ENCODE results near the gene TFDP2. TPM values are rescaled to one million over a fixed set of nuclear protein-coding genes. Genes with fewer than 3 reads are reported as not detected.

TFDP2 gene
- total and polyA plus RNA-seq, 10 of the 15 experiments (the other 5 are each of a cell fraction or from before 2014, with no cell fraction given) = 28.3 to 100 (median 49.7) TPM

DNA sequence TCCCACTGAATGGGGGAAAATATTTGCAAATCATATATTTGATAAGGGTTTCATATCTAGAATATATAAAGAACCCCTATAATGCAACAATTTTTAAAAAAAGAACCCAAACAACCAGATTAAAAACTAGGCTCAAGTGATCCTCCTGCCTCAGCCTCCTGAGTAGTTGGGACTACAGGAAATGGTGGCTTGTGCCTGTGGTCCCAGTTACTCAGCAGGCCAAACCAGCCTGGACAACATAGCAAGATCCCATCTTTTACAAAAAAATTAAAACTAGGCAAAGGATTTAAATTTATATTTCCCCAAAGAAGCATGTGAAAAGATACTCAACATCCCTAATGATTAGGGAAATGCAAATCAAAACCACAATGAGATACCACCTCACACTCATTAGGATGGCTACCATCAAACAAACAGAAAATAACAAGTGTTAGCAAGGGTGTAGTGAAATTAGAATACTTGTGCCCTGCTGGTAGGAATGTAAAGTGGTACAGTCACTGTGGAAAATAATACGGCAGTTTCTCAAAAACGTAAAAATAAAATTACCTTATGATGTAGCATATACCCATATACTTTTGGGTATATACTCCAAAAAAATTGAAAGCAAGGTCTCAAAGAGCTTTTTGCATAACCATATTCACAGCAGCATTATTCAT, 19.7 kb downstream of the TFDP2 start (continued):
- TF ChIP-seq, protein P1, sequence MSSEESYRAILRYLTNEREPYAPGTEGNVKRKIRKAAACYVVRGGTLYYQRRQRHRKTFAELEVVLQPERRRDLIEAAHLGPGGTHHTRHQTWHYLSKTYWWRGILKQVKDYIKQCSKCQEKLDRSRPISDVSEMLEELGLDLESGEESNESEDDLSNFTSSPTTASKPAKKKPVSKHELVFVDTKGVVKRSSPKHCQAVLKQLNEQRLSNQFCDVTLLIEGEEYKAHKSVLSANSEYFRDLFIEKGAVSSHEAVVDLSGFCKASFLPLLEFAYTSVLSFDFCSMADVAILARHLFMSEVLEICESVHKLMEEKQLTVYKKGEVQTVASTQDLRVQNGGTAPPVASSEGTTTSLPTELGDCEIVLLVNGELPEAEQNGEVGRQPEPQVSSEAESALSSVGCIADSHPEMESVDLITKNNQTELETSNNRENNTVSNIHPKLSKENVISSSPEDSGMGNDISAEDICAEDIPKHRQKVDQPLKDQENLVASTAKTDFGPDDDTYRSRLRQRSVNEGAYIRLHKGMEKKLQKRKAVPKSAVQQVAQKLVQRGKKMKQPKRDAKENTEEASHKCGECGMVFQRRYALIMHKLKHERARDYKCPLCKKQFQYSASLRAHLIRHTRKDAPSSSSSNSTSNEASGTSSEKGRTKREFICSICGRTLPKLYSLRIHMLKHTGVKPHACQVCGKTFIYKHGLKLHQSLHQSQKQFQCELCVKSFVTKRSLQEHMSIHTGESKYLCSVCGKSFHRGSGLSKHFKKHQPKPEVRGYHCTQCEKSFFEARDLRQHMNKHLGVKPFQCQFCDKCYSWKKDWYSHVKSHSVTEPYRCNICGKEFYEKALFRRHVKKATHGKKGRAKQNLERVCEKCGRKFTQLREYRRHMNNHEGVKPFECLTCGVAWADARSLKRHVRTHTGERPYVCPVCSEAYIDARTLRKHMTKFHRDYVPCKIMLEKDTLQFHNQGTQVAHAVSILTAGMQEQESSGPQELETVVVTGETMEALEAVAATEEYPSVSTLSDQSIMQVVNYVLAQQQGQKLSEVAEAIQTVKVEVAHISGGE (CRISPR knock-in tag; IDR thresholded peaks at IDR 0.05) = no peak
- TF ChIP-seq, protein P2, sequence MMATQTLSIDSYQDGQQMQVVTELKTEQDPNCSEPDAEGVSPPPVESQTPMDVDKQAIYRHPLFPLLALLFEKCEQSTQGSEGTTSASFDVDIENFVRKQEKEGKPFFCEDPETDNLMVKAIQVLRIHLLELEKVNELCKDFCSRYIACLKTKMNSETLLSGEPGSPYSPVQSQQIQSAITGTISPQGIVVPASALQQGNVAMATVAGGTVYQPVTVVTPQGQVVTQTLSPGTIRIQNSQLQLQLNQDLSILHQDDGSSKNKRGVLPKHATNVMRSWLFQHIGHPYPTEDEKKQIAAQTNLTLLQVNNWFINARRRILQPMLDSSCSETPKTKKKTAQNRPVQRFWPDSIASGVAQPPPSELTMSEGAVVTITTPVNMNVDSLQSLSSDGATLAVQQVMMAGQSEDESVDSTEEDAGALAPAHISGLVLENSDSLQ (IDR thresholded peaks at IDR 0.05) = no peak
- no peak for TF ChIP-seq KDM1A (IDR thresholded peaks at IDR 0.05; ENCODE audit: borderline replicate concordance)
- TF ChIP-seq, protein P3, sequence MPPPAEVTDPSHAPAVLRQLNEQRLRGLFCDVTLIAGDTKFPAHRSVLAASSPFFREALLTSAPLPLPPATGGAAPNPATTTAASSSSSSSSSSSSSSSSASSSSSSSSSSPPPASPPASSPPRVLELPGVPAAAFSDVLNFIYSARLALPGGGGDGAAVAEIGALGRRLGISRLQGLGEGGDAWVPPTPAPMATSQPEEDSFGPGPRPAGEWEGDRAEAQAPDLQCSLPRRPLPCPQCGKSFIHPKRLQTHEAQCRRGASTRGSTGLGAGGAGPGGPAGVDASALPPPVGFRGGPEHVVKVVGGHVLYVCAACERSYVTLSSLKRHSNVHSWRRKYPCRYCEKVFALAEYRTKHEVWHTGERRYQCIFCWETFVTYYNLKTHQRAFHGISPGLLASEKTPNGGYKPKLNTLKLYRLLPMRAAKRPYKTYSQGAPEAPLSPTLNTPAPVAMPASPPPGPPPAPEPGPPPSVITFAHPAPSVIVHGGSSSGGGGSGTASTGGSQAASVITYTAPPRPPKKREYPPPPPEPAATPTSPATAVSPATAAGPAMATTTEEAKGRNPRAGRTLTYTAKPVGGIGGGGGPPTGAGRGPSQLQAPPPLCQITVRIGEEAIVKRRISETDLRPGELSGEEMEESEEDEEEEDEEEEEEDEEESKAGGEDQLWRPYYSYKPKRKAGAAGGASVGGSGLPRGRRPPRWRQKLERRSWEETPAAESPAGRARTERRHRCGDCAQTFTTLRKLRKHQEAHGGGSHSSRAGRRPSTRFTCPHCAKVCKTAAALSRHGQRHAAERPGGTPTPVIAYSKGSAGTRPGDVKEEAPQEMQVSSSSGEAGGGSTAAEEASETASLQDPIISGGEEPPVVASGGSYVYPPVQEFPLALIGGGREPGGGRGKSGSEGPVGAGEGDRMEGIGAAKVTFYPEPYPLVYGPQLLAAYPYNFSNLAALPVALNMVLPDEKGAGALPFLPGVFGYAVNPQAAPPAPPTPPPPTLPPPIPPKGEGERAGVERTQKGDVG (CRISPR knock-in tag; IDR thresholded peaks at IDR 0.05) = no peak
- TF ChIP-seq KAT2A (conservative IDR thresholded peaks at IDR 0.05; ENCODE audit: control insufficient read depth, low read depth, low read length) = no peak
- no peak for TF ChIP-seq WRNIP1 (IDR thresholded peaks at IDR 0.05; ENCODE audit: borderline replicate concordance, low read depth, low read length)
- TF ChIP-seq MTA2 (IDR thresholded peaks at IDR 0.05; ENCODE audit: low read depth) = no peak
- no peak for TF ChIP-seq RAD21 (IDR thresholded peaks at IDR 0.05; ENCODE audit: insufficient read depth, low read depth, low read length)
